Hepatocyte (in vitro differentiated cells): ENCODE data around the gene PDE4B.

Source experiments
- CTCF ChIP-seq: fragments of 200-600 bp; sonication (generic); IDR thresholded peaks from 2 replicates; pipeline ENCODE4 v1.5.1; 2016; ENCODE audit warnings: antibody characterized with exemption, mild to moderate bottlenecking; ENCODE audit not compliant: poor library complexity
- EZH2phosphoT487 ChIP-seq: fragments of 200-600 bp; sonication (generic); IDR thresholded peaks from one replicate; pipeline ENCODE4 v1.6.1; 2018; ENCODE audit warnings: antibody characterized with exemption, mild to moderate bottlenecking, low read depth, moderate library complexity; ENCODE audit not compliant: unreplicated experiment, severe bottlenecking

- no peak for TF ChIP-seq CTCF
- no peak for TF ChIP-seq EZH2phosphoT487
Measured at GRCh38 chr1:66248257-66248656, 455.6 kb downstream of the PDE4B start.
